Stimulated activated naive CD8-positive, alpha-beta T cell treated with anti-CD3 and anti-CD28 coated beads, Interleukin-15, Interleukin-2, amounts not matched to agents 100 ng/mL and 50 ng/mL, for 24 hours (primary cell): Measurements from ENCODE around the gene ACTR1B.
"Not testable (repeated sequence)": the region's sequence is repeated elsewhere in the genome, so short reads cannot be mapped to it uniquely, and the experiment has no call there.

Experiments used
- H3K27ac Mint-ChIP-seq: one replicate; pipeline ENCODE4 v1.8.0; 2021; ENCODE audit warnings: mild to moderate bottlenecking, mixed read lengths
- H3K27me3 Mint-ChIP-seq: one replicate; pipeline ENCODE4 v1.8.0; 2021; ENCODE audit warnings: mixed read lengths
- H3K36me3 Mint-ChIP-seq: one replicate; pipeline ENCODE4 v1.8.0; 2021; ENCODE audit warnings: low read depth, mixed read lengths
- H3K4me1 Mint-ChIP-seq: one replicate; pipeline ENCODE4 v1.8.0; 2021; ENCODE audit warnings: low read depth, mixed read lengths
- H3K4me3 Mint-ChIP-seq: one replicate; pipeline ENCODE4 v1.8.0; 2021; ENCODE audit warnings: mild to moderate bottlenecking, mixed read lengths
- H3K9me3 Mint-ChIP-seq: one replicate; pipeline ENCODE4 v1.8.0; 2021; ENCODE audit warnings: mixed read lengths

Gene ACTR1B

DNA sequence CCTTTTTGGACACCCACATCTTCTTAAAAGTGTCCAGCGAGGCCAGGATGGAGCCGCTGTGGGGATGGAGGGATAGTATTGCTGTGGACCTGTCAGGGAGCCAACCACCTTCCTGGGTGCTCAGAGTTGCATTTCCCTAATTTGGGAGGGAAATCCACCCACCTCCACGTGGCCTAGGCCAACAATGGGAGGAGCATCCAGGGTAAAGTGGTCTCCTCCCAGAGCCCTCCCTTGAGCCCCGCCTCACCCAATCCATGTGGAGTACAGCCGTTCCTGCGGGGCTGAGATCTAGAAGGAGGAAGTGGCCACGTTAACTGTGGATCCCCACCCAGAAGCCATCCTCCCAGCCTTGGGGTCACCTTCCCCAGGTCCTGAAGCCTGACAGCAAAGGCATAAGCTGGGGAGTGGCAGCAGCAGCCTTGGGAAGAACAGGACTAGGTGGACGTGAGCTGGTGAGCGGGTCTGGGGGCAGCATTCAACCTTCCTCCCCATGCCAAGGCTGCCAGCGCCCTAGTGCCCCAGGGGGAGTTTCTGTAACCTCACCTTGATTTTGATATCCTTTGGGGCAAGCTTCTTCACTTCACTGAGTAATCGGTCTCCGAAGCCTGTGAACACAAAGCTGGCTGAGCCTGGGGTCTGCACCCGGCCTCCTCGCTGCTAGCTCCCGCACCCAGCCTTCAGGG lies 6.8 kb downstream of the ACTR1B start:
- H3K27ac Mint-ChIP-seq: no peak overlapping the region
- no peaks in the 10 kb centered on the region for H3K9me3 Mint-ChIP-seq
- peaks cover 30% of the 10 kb centered on the region for H3K4me1 Mint-ChIP-seq
- peaks cover 51% of the 10 kb centered on the region for H3K36me3 Mint-ChIP-seq
- H3K4me3 Mint-ChIP-seq: no peak overlapping the region
- no peaks in the 10 kb centered on the region for H3K27me3 Mint-ChIP-seq

DNA sequence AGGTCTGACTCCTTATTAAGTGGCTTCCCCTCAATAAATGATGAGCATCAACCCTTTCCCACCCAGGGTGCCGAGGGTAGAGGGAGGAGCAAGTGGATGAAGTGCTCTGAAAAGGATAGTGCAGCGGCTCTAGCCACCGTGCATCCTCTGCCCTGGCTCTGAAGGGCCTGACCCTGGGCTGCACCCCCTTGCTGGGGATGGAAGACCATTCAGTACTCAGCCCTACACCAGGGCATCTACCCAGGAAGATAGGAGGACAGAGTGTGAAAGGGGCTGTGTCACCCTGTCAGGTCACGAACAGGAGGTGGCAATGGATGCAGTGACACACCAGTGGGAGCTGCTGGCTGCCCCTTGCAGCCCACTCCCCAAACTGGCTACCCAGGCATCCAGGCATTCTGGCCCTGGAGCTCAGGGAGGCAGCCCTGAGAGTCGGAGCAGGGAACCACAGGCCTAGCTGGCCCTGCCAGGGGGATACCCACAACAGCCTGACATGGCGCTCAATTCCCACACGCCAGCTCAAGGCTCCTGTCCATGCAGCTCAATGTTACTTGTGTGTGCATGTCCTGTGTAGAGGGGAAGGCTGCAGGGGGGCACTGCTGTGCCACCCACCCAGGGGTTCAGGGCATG lies 7.6 kb downstream of the ACTR1B start:
- no peak overlapping the region for H3K27ac Mint-ChIP-seq
- H3K27me3 Mint-ChIP-seq: no peaks in the 10 kb centered on the region
- H3K9me3 Mint-ChIP-seq: no peaks in the 10 kb centered on the region
- no peak overlapping the region for H3K4me3 Mint-ChIP-seq
- H3K4me1 Mint-ChIP-seq: peaks cover 22% of the 10 kb centered on the region
- H3K36me3 Mint-ChIP-seq: peaks cover 44% of the 10 kb centered on the region

DNA sequence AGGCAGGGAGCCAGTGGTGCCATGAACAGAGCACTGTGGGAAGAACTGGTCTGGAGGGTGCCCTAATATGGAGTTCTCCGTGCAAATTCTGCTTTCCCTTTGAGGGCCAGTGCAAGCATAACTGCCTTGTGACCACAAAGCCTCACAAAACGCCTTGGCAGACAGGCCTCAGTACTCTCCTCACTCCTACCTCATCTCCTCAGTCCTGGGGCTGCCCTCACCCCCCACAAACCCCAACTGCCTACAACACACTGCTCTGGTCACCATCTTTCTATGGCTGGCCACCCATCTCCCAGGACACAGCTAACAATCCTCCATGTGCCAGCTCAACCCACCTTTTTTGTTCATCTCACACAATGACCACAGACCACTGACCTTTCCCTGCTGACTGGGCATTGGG lies 9.1 kb downstream of the ACTR1B start:
- Mint-ChIP-seq H3K36me3 (peaks cover 57% of the 10 kb centered on the region), H3K27me3 (no peaks in the 10 kb centered on the region), H3K4me3 (no peak overlapping the region), H3K9me3 (no peaks in the 10 kb centered on the region), H3K4me1 (peaks cover 17% of the 10 kb centered on the region), H3K27ac (peak overlapping the region; percentile 45)

DNA sequence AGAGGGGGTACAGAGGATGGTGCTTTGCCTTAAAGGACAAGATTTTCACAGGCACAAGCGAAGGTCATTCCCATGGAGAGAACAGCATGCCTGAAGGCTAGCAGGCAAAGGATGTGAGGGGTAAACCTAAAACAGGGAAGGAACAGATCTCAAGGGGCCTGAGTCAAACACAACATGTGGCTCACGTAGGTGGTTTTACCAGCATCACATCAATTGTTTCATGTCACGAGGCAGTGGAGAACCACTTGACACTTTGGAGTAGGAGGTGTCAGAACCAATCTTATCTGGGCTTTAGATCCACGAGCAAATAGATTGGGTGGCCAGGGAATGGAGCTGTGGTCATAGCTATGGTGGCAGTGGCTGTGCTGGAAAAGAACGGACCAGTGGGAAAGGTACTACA lies 9.5 kb downstream of the ACTR1B start:
- Mint-ChIP-seq H3K27me3 (no peaks in the 10 kb centered on the region), H3K4me1 (peaks cover 17% of the 10 kb centered on the region), H3K4me3 (no peak overlapping the region), H3K36me3 (peaks cover 62% of the 10 kb centered on the region), H3K27ac (peak overlapping the region; percentile 13), H3K9me3 (no peaks in the 10 kb centered on the region)

DNA sequence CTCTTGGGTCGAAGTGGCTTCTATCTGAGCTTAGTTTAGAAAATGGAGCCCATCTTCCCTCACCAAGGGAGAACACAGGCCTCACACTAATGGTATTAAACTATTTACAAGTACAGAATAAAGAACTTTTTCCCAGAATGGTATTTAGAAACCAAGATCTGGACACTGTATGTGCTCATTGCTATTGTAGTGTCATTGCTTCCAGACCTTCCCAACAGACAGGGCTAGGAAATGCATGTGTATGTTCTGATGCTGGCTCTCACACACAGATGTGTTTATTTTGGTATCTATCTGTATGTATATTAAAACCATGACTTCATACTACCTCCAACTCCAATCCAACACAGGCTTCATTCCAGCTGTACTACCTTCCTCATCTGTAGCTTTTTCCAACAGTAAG lies 10.0 kb downstream of the ACTR1B start:
- Mint-ChIP-seq H3K36me3 (peaks cover 64% of the 10 kb centered on the region), H3K27ac (peak overlapping the region; percentile 13), H3K4me3 (no peak overlapping the region), H3K9me3 (no peaks in the 10 kb centered on the region), H3K4me1 (peaks cover 17% of the 10 kb centered on the region), H3K27me3 (no peaks in the 10 kb centered on the region)

DNA sequence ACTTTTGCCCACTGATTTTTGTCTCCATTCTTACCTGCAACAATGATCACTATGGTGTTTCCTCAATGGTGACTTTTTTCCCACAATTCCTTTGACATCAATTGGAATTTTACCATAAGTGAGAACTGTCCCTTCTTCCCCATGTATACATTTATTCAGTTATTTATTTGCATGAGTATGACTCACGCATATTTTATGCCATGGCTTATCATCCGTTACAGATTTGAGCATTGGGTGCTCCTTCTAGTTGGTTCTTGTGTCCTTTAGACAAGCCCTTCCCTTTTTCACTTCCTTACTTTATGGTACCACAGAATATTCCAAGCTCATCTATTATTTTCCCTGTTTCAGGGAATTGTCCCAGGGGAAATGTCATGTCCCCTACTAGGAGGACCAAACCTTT lies 10.4 kb downstream of the ACTR1B start:
- no peaks in the 10 kb centered on the region for H3K9me3 Mint-ChIP-seq
- H3K27me3 Mint-ChIP-seq: no peaks in the 10 kb centered on the region
- no peak overlapping the region for H3K4me3 Mint-ChIP-seq
- H3K4me1 Mint-ChIP-seq: peaks cover 17% of the 10 kb centered on the region
- peaks cover 64% of the 10 kb centered on the region for H3K36me3 Mint-ChIP-seq
- H3K27ac Mint-ChIP-seq: no peak overlapping the region

DNA sequence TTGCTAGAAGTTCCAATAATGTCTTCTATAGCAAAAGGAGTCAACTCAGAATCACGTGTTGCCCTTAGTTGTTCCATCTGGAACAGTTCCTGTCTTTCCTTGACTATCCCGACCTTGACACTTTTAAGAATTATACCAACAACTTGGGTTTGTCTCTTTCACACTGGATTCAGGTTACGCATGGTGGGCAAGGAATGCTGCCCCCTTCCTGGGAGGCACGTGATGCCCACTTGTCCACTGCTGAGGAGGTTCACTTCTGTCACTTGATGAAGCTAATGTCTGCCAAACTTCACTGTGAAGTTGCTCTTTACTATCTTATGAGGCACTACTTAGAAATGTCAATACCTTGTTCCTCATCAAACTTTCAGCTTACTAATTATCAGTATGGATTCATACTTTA lies 12.7 kb downstream of the ACTR1B start:
- no peak overlapping the region for H3K27ac Mint-ChIP-seq
- peaks cover 71% of the 10 kb centered on the region for H3K36me3 Mint-ChIP-seq

DNA sequence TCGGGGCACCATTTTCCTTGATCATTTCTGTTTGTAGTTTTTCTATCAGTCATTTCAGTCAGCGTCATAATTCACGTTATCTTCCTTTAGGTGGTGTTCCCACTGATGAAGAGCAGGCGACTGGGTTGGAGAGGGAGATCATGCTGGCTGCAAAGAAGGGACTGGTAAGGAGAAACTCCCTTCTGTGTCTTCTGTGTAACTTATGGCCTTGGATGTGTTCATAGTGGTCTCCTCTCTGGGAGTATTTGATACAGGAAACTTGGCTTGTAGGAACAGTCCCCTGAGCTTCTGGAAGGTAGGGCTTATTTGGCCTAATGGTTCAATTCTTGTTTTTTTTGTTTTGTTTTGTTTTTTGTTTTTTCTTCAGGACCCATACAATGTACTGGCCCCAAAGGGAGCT lies 16.9 kb downstream of the ACTR1B start:
- H3K27ac Mint-ChIP-seq: peak overlapping the region; percentile 90
- peak overlapping the region; percentile 90 for H3K4me3 Mint-ChIP-seq
- H3K27me3 Mint-ChIP-seq: no peaks in the 10 kb centered on the region
- peaks cover 20% of the 10 kb centered on the region for H3K4me1 Mint-ChIP-seq
- H3K36me3 Mint-ChIP-seq: peaks cover 44% of the 10 kb centered on the region
- no peaks in the 10 kb centered on the region for H3K9me3 Mint-ChIP-seq

More for the DNA sequence above, 12.7 kb downstream of the ACTR1B start:
- Mint-ChIP-seq H3K4me1 (peaks cover 26% of the 10 kb centered on the region), H3K4me3 (no peak overlapping the region), H3K9me3 (no peaks in the 10 kb centered on the region), H3K27me3 (no peaks in the 10 kb centered on the region)

DNA sequence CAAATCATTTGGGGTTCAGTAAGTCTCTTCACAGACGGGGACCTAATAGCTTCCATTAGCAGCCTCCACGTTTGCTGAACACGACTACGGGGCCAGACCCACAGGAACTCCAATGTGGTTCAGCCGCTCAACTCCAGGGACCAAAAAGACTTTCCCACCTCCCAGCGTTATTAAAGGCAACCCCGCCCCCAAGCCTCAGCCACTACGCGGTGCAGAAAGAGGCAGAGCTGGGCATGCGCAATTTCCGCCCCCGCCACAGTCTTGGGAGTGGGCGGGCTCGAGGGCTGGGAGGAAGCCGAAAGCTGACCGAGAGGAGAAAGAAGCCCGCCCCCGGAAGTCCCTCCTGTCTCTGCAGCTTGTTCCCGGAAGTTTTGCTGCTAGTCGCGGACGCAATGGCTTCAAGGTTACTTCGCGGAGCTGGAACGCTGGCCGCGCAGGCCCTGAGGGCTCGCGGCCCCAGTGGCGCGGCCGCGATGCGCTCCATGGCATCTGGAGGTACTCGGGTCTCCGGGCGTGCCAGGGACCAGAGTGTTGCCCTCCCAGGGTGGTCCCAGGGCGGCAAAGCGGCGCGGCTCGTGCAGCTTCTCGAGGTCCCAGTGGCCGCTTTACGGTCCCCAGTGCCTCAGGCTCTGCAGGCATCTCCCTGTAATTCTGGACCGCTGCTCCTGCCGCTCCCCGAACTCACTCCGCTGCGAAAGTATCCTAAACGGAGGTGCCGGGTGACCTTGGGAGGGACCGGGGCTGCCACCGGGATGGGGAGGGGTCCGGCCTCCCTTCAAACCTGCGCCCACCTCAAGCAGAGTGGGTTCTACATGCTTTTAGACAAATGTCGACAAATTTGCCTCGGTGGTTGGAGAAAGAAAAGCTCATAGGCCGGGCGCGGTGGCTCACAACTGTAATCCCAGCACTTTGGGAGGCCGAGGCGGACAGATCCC lies 17.9 kb downstream of the ACTR1B start, which contains the start of gene COX5B:
COX5B (plus strand) TSS at position 368 of the 935 bp plus-strand sequence; CDS start at position 393, 25 bp downstream.
- Mint-ChIP-seq H3K4me3 (peak within 1 kb of the TSS; percentile 90), H3K27me3 (no peaks in the 10 kb centered on the region), H3K27ac (peak within 1 kb of the TSS; percentile 99), H3K36me3 (peaks cover 41% of the 10 kb centered on the region), H3K9me3 (no peaks in the 10 kb centered on the region), H3K4me1 (peaks cover 20% of the 10 kb centered on the region)

DNA sequence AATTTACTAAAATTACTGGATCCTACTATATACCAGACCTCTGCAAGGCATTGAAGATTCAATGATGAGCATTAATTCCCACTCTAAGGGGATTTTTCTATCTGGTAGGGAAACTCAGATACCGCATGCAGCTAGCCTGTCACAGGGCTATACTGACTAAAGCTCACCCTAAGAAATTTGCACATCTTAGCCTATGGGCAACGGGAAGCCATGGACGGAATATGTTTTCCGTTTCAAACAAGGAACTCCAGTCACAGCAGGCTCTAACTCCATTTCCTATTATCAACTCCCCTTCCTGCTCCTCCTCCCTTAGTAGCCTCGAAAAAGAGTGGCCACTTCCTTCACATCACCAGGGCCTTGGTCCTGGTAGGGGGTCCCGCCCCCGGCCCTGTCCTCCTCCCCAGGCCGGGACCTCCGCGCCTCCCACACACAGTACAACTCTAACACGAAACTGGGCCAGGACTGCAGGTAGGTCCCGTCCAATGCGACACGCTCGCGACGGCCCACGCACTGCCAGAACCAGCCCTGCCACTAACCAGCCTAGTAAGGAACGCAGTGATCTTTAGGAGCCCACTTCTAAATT lies 18.6 kb downstream of the ACTR1B start:
- peaks cover 20% of the 10 kb centered on the region for H3K4me1 Mint-ChIP-seq
- peak overlapping the region; percentile 90 for H3K4me3 Mint-ChIP-seq
- no peaks in the 10 kb centered on the region for H3K9me3 Mint-ChIP-seq
- peaks cover 33% of the 10 kb centered on the region for H3K36me3 Mint-ChIP-seq
- H3K27ac Mint-ChIP-seq: peak overlapping the region; percentile 99
- no peaks in the 10 kb centered on the region for H3K27me3 Mint-ChIP-seq

DNA sequence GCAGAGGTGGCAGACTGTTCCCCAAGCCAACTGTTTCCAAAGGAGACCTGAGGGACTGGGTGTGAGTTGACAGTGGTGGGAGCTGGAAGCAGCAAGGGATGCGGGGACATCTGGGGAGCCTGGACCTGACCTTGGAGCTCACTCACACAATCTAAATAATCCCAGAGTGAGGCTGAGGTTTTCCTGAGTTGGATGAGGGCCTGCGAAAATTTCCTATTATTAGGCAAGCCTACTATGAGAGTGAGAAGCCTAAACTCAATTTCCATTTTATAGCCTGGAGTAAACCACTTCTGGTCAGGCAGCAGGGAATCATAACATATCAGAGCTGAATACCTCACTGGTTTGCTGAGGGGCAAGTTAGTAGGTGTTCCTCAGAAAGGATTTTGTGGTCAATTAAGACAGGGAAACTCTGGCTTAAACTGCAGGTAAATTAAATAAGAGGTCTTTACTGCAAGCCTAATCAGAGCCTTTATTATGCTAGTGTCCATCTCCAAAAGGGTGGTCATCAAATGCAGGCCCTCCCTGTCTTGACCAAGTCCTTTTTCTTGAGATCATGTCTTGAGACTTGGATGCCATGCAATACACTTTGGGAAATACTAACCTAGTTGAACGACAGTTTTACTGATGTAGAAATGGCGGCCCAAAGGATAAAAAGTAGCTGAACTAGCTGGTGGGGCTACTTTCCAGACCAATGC lies 19.7 kb downstream of the ACTR1B start:
- Mint-ChIP-seq H3K36me3 (peaks cover 24% of the 10 kb centered on the region), H3K9me3 (no peaks in the 10 kb centered on the region), H3K4me1 (peaks cover 20% of the 10 kb centered on the region), H3K27ac (no peak overlapping the region), H3K27me3 (peaks cover 7% of the 10 kb centered on the region), H3K4me3 (no peak overlapping the region)

DNA sequence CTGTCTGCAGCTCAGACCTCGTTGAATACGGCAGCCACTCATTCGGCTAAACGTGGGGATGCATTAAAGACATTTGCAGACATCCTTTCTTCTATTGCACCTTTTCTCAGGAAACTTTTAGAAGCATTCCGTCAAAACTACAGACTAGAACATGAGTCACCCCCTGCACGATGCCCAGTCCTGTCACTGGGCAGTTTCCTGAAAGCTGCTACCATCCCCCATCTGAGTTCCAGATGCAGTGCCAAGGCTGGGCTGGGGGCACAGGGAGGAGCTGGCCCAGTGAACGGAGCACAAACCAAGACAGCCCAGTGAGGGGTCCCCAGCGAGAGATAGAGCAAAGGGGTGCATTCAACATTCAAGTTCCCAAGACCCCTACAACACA lies 37.8 kb downstream of the ACTR1B start:
- H3K9me3 Mint-ChIP-seq: not testable (repeated sequence)

DNA sequence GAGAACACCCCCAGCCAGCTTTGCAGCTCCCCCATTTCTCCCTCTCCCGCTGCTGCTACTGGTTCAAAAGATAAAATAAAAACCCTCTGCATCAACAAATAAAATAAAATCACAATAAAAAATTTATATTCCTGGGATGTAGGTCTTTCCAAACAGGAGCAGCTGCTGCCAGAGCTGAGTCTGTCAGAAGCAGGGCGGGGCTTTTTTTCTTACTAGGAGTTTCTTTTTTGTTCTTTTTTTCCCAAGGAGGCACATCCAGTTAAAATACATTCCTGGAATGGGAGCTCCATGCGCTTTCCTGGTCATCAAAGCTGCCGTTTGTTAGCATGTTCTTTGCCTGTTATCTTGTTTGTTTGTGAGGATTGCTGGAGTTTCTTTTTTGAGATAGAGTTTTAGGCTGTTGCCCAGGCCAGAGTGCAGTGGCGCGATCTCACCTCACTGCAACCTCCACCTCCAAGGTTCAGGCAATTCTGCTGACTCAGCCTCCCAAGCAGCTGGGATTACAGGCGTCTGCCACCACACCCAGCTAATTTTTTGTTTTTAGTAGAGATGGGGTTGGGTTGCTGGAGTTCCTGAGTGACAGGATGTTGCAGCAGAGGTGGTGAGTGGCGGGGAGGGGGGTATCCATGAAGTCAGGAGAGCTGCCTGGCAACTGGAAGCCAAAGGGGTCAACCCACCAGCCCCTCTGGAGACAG lies 38.3 kb downstream of the ACTR1B start:
- H3K4me3 Mint-ChIP-seq, H3K4me1 Mint-ChIP-seq, H3K27me3 Mint-ChIP-seq, H3K27ac Mint-ChIP-seq, H3K9me3 Mint-ChIP-seq, H3K36me3 Mint-ChIP-seq: not testable (repeated sequence)

More for the DNA sequence above, 37.8 kb downstream of the ACTR1B start:
- not testable (repeated sequence) for H3K36me3 Mint-ChIP-seq, H3K4me1 Mint-ChIP-seq, H3K27ac Mint-ChIP-seq, H3K4me3 Mint-ChIP-seq
- peaks cover 11% of the 10 kb centered on the region for H3K27me3 Mint-ChIP-seq

DNA sequence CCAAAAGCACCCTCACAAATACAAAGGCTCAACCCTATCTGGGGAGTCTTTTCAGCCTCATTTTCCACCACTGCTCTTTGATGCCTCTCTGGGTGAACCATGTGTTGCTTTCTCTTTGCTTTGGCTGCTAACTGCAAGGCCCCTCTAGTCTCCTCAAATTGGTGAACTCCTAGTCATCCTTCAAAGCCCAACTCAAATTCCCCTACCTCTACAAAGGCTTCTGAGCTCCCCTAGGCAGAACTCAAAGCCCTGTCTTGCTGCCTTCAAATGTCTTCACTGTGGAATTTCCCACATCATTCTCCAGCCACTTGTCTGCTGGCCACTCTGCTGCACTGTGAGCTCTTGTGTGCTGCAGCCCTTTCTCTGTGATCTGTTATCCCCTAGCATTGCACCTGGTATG lies 40.9 kb downstream of the ACTR1B start:
- not testable (repeated sequence) for H3K9me3 Mint-ChIP-seq, H3K27ac Mint-ChIP-seq, H3K4me1 Mint-ChIP-seq, H3K27me3 Mint-ChIP-seq, H3K4me3 Mint-ChIP-seq, H3K36me3 Mint-ChIP-seq
